B cell (primary cell): ENCODE measurements around the gene GRK1. TPM values are rescaled to one million over a fixed set of nuclear protein-coding genes. Genes with fewer than 3 reads are reported as not detected.

Experiments used
- ATAC-seq: fragments of 200-7000 bp; cut with Tn5 transposase; one replicate; pipeline ENCODE4 v1.10.0; 2021; ENCODE audit warnings: low read depth, mild to moderate bottlenecking, moderate number of reproducible peaks, moderate library complexity
- CTCF ChIA-PET: fragments of 350-600 bp; sonication (Branson Sonifier 250); formaldehyde crosslinking; loops from one replicate; lab custom pipeline; 2021; ENCODE audit warnings: antibody characterized with exemption, inconsistent platforms; lab: Charles Lee
- POLR2A ChIA-PET: fragments of 350-600 bp; sonication (Branson Sonifier 250); formaldehyde crosslinking; loops from one replicate; lab custom pipeline; 2021; ENCODE audit warnings: antibody characterized with exemption; lab: Charles Lee
- DNase-seq: peaks from one replicate; pipeline ENCODE4 v3.0.0; 2013
- H2AFZ ChIP-seq: 2 replicates; pipeline ENCODE4 v1.6.1; 2012; ENCODE audit warnings: mild to moderate bottlenecking, low read depth, low read length; ENCODE audit not compliant: insufficient read depth, poor library complexity, severe bottlenecking
- H3K27ac ChIP-seq, 2 donors: 1 replicate in 1 of 2; 2 replicates in 1 of 2; pipeline ENCODE4 v1.5.1; 2012 to 2013; ENCODE audit warnings: low read length in 2 of 2, mild to moderate bottlenecking in 2 of 2, moderate library complexity in 1 of 2
- H3K27me3 ChIP-seq, 4 experiments: fragments of 200-600 bp in 1 of 4; sonication (generic) in 1 of 4; replicated peaks in 1 of 4; 1 replicate in 2 of 4; 2 replicates in 2 of 4; pipeline versions ENCODE4 v1.6.1 to v1.7.0; 2013 to 2016; ENCODE audit warnings: low read length in 3 of 4, mild to moderate bottlenecking in 2 of 4, mixed read lengths in 1 of 4, moderate library complexity in 1 of 4; ENCODE audit not compliant: insufficient read depth in 4 of 4, control insufficient read depth in 3 of 4; ENCODE audit errors: control extremely low read depth in 1 of 4
- H3K36me3 ChIP-seq, 2 experiments: replicated peaks in 1 of 2; 1 replicate in 1 of 2; 2 replicates in 1 of 2; pipeline versions ENCODE4 v1.6.1 to v1.7.1; 2013; ENCODE audit warnings: low read length in 1 of 2; ENCODE audit not compliant: insufficient read depth in 2 of 2, control insufficient read depth in 1 of 2; ENCODE audit errors: control extremely low read depth in 1 of 2, extremely low read depth in 1 of 2
- H3K4me1 ChIP-seq, 2 donors: fragments of 200-600 bp in 1 of 2; sonication (generic) in 1 of 2; 1 replicate in 1 of 2; 2 replicates in 1 of 2; pipeline versions ENCODE4 v1.5.1 to v1.6.1; 2013 to 2017; ENCODE audit warnings: low read length in 2 of 2; ENCODE audit not compliant: control insufficient read depth in 2 of 2, insufficient read depth in 2 of 2
- H3K4me2 ChIP-seq: replicated peaks from 2 replicates; pipeline ENCODE3; 2012; ENCODE audit warnings: mild to moderate bottlenecking, low read depth, low read length; ENCODE audit not compliant: poor library complexity, severe bottlenecking
- H3K4me3 ChIP-seq, 5 experiments: fragments of 200-600 bp in 1 of 5; sonication (generic) in 1 of 5; 1 replicate in 3 of 5; 2 replicates in 2 of 5; pipeline versions ENCODE4 v1.5.1 to v1.7.0; 2011 to 2016; ENCODE audit warnings: low read length in 4 of 5, mild to moderate bottlenecking in 4 of 5, low read depth in 2 of 5, control low read depth in 1 of 5, moderate library complexity in 1 of 5; ENCODE audit not compliant: insufficient read depth in 1 of 5; ENCODE audit errors: control extremely low read depth in 1 of 5, extremely low read depth in 1 of 5
- H3K79me2 ChIP-seq: fragments of 200-600 bp; sonication (generic); one replicate; pipeline ENCODE4 v1.6.0; 2016; ENCODE audit warnings: low read length; ENCODE audit not compliant: control insufficient read depth, insufficient read depth
- H3K9ac ChIP-seq: fragments of 200-600 bp; sonication (generic); 2 replicates; pipeline ENCODE4 v1.6.1; 2017; ENCODE audit warnings: mild to moderate bottlenecking, low read length, moderate library complexity
- H3K9me3 ChIP-seq, 3 donors: one replicate each; pipeline versions ENCODE4 v1.6.1 to v1.7.1; 2013; ENCODE audit warnings: low read length in 2 of 3; ENCODE audit not compliant: control insufficient read depth in 2 of 3, insufficient read depth in 1 of 3; ENCODE audit errors: control extremely low read depth in 1 of 3
- H4K20me1 ChIP-seq: 2 replicates; pipeline ENCODE4 v1.6.0; 2012; ENCODE audit warnings: mild to moderate bottlenecking, low read length; ENCODE audit not compliant: insufficient read depth, control insufficient read depth, poor library complexity, severe bottlenecking
- H3K27ac Mint-ChIP-seq: one replicate; pipeline ENCODE4 v1.8.0; 2021; ENCODE audit warnings: mixed read lengths
- H3K27me3 Mint-ChIP-seq: one replicate; pipeline ENCODE4 v1.8.0; 2021; ENCODE audit warnings: mixed read lengths
- H3K4me1 Mint-ChIP-seq: one replicate; pipeline ENCODE4 v1.8.0; 2021; ENCODE audit warnings: mixed read lengths
- H3K4me3 Mint-ChIP-seq: one replicate; pipeline ENCODE4 v1.8.0; 2021; ENCODE audit warnings: mixed read lengths
- H3K9me3 Mint-ChIP-seq: one replicate; pipeline ENCODE4 v1.8.0; 2022; ENCODE audit warnings: mixed read lengths; ENCODE audit not compliant: insufficient read depth
- EZH2 ChIP-seq: IDR thresholded peaks from 2 replicates; pipeline ENCODE4 v1.6.1; 2012; ENCODE audit warnings: borderline replicate concordance, low read depth, mild to moderate bottlenecking, moderate library complexity, low read length; ENCODE audit not compliant: insufficient read depth, poor library complexity, severe bottlenecking
- WGBS: methylation state at CpG from one replicate; pipeline ENCODE4 v1.1.5; 2013; ENCODE audit warnings: missing lambda C conversion rate; ENCODE audit not compliant: insufficient coverage; 5-methylcytosine and 5-hydroxymethylcytosine counted together
- intact Hi-C: fragments of 100-400 bp; cut with micrococcal nuclease; formaldehyde crosslinking; loops from one replicate; pipeline ENCODE4 v1.10.0; 2022
- polyA plus RNA-seq: library from polyadenylated mRNA; depleted of rRNA; stranded (reverse); fragments of >200 nt; gene quantifications from 2 replicates; pipeline ENCODE4 v1.2.3, GENCODE V29; 2012
- total RNA-seq, 2 donors: library from RNA; stranded (reverse); fragments of 120-200 nt in 1 of 2; gene quantifications; 1 replicate in 1 of 2; 2 replicates in 1 of 2; pipeline versions ENCODE4 v1.2.3 to v1.2.4, GENCODE V29; 2013 to 2022
- TF ChIP-seq, protein P1 (sequence below): fragments of 200-600 bp; IDR thresholded peaks from one replicate; pipeline ENCODE4 v1.8.0; 2022; ENCODE audit warnings: antibody characterized with exemption, mild to moderate bottlenecking

Gene GRK1
- total and polyA plus RNA-seq, 2 donors (not counting 1 experiment from before 2014, with no cell fraction given), result not detected

DNA sequence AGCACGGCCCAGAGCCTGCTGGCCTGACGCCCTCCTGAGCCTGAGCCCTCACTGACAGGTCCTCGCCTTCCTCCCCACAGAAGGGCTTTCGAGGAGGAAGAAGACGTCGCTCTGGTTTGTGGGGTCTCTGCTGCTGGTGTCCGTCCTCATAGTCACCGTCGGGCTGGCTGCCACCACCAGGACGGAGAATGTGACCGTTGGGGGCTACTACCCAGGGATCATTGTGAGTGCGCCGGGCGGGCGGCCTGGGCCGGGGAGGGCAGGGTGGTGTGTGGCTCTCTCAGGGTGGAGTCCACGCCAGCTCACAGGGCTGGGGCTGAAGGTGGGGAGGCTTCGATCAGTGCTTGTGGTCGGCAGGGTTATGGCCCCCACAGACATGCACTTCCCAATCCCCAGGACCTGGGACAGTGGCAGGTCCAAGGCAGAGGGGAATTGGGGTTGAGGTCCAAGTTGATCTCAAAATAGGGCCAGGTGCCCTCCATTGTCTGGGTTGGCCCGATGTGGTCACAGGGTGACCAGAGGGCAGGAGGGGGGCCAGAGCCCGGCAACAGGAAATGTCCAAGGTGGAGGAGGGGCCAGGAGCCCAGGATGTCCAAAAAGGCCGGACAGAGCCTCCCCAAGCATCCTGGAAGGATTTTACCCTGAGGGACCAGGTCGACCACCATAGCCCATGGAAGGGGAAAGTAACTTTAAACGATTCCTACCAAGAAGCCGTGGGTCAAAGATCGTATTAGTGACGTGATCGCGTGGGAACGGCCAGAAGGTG lies 99.2 kb downstream of the GRK1 start:
- H3K27ac Mint-ChIP-seq, result no peak overlapping the region
- DNase-seq (no peak), ATAC-seq (no peak)
- no peaks in the 10 kb centered on the region for H3K4me1 Mint-ChIP-seq
- CTCF ChIA-PET, result no interaction called here
- POLR2A ChIA-PET, result no interaction called here
- no peaks in the 10 kb centered on the region for H3K9me3 Mint-ChIP-seq
- Histone ChIP-seq H3K9ac (no peak overlapping the region), H4K20me1 (no peaks in the 10 kb centered on the region), H3K79me2 (no peaks in the 10 kb centered on the region), H3K4me3 (no peak overlapping the region), H2AFZ (no peak overlapping the region), H3K4me1 (no peaks in the 10 kb centered on the region), H3K9me3 (peaks cover 0 to 6% (median 0%) of the 10 kb centered on the region in 3 donors), H3K27me3 (peaks cover 0 to 19% (median 7%) of the 10 kb centered on the region in 4 experiments), H3K27ac (no peak overlapping the region), H3K4me2 (no peak overlapping the region), H3K36me3 (no peaks in the 10 kb centered on the region)
- intact Hi-C loops, result no loop called here
- H3K4me3 Mint-ChIP-seq, result no peak overlapping the region
- 88% methylated on average over 27 of the region's 30 CpGs for WGBS
- H3K27me3 Mint-ChIP-seq, result peaks cover 25% of the 10 kb centered on the region
- TF ChIP-seq, protein P1, sequence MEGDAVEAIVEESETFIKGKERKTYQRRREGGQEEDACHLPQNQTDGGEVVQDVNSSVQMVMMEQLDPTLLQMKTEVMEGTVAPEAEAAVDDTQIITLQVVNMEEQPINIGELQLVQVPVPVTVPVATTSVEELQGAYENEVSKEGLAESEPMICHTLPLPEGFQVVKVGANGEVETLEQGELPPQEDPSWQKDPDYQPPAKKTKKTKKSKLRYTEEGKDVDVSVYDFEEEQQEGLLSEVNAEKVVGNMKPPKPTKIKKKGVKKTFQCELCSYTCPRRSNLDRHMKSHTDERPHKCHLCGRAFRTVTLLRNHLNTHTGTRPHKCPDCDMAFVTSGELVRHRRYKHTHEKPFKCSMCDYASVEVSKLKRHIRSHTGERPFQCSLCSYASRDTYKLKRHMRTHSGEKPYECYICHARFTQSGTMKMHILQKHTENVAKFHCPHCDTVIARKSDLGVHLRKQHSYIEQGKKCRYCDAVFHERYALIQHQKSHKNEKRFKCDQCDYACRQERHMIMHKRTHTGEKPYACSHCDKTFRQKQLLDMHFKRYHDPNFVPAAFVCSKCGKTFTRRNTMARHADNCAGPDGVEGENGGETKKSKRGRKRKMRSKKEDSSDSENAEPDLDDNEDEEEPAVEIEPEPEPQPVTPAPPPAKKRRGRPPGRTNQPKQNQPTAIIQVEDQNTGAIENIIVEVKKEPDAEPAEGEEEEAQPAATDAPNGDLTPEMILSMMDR, result no peak
- TF ChIP-seq EZH2, result no peak

DNA sequence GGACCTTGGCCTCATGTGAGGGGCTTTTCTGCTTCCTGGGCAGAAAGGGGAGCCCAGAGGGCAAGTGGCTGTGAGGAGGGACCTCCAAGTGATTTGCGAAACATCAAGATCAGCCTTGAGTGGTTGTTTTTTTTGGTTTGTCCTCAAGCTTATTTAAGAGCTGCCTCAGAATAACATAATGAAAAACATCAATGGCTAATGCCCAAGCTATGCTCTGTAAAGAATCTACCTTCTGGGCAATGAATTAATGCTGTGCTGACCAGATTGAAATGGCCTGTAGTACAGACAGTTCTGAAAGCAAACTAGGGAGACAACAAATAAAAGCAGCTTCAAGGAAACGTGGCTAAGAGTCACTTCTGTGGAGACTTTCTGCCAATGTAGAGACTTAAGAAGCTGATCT lies 100.3 kb downstream of the GRK1 start:
- 67% methylated on average over 1 of the region's 2 CpGs for WGBS
- no peak overlapping the region for H3K4me2 ChIP-seq
- ATAC-seq (no peak), DNase-seq (no peak)
- no peak overlapping the region for H3K4me3 ChIP-seq
- H2AFZ ChIP-seq, result no peak overlapping the region
- no peak overlapping the region for H3K4me3 Mint-ChIP-seq
- H3K9me3 Mint-ChIP-seq, result peaks cover 4% of the 10 kb centered on the region
- no peaks in the 10 kb centered on the region for H3K4me1 ChIP-seq
- no peaks in the 10 kb centered on the region for H4K20me1 ChIP-seq
- H3K9ac ChIP-seq, result no peak overlapping the region
- ChIA-PET CTCF (no interaction called here), POLR2A (no interaction called here)
- intact Hi-C loops, result no loop called here
- peaks cover 0 to 6% (median 0%) of the 10 kb centered on the region in 3 donors for H3K9me3 ChIP-seq
- no peaks in the 10 kb centered on the region for H3K4me1 Mint-ChIP-seq
- peaks cover 13% of the 10 kb centered on the region for H3K27me3 Mint-ChIP-seq
- H3K79me2 ChIP-seq, result no peaks in the 10 kb centered on the region
- H3K27ac Mint-ChIP-seq, result no peak overlapping the region
- no peak overlapping the region for H3K27ac ChIP-seq
- no peaks in the 10 kb centered on the region for H3K36me3 ChIP-seq
- peaks cover 0 to 12% (median 4%) of the 10 kb centered on the region in 4 experiments for H3K27me3 ChIP-seq
- TF ChIP-seq, protein P1, result no peak
- no peak for TF ChIP-seq EZH2
